Uterus (tissue), 2 donors: ENCODE measurements around the gene PLEKHA7.

Experiments used
- POLR2A ChIP-seq, 2 donors: fragments of 450-650 bp; IDR thresholded peaks; one replicate each; pipeline ENCODE4 v1.6.1; 2016; ENCODE audit warnings: antibody characterized with exemption in 2 of 2, mild to moderate bottlenecking in 1 of 2, moderate library complexity in 1 of 2
- TF ChIP-seq, protein P1 (sequence below), 4 experiments: fragments of 200-600 bp in 2 of 4; fragments of 450-650 bp in 2 of 4; sonication (generic) in 2 of 4; IDR thresholded peaks; one replicate each; pipeline ENCODE4 v1.5.1; 2016 to 2019; ENCODE audit warnings: antibody characterized with exemption in 4 of 4, mild to moderate bottlenecking in 2 of 4, moderate library complexity in 1 of 4

DNA sequence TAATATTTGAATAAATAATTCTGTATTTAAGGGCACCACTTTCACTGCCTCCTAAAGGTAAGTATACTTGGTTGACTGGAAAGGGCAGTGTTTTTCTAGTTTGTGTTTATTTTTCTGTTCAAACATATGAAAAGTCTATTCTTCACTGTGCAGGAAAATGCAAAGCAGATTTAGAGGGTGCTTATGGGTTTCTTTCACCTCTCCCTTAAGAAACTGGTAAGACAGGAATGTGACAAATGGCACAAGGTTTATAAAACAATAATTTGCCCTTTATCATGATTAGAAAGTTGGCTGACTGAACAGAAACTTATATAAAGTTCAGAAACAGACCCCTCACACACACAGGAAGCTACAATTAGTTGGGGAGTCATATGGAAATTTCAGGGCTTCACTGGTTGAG lies 60.6 kb downstream of the PLEKHA7 start:
- TF ChIP-seq, protein P1, sequence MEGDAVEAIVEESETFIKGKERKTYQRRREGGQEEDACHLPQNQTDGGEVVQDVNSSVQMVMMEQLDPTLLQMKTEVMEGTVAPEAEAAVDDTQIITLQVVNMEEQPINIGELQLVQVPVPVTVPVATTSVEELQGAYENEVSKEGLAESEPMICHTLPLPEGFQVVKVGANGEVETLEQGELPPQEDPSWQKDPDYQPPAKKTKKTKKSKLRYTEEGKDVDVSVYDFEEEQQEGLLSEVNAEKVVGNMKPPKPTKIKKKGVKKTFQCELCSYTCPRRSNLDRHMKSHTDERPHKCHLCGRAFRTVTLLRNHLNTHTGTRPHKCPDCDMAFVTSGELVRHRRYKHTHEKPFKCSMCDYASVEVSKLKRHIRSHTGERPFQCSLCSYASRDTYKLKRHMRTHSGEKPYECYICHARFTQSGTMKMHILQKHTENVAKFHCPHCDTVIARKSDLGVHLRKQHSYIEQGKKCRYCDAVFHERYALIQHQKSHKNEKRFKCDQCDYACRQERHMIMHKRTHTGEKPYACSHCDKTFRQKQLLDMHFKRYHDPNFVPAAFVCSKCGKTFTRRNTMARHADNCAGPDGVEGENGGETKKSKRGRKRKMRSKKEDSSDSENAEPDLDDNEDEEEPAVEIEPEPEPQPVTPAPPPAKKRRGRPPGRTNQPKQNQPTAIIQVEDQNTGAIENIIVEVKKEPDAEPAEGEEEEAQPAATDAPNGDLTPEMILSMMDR (IDR thresholded peaks at IDR 0.05), result no peak
- TF ChIP-seq POLR2A (IDR thresholded peaks at IDR 0.05), result no peak
